Effector CD4-positive, alpha-beta T cell (primary cell): ENCODE results near the gene MAP3K19. TPM values are rescaled to one million over a fixed set of nuclear protein-coding genes. Genes with fewer than 3 reads are reported as not detected.
"Not testable (repeated sequence)": the region's sequence is repeated elsewhere in the genome, so short reads cannot be mapped to it uniquely, and the experiment has no call there.

Source experiments
- DNase-seq: peaks from one replicate; pipeline ENCODE4 v3.0.0-alpha.2; 2020
- total RNA-seq: gene quantifications from one replicate; lab custom pipeline; 2026; lab: John Stamatoyannopoulos, UW

Gene MAP3K19
- not detected for total RNA-seq

GRCh38 chr2:135047300-135047699 lies at the start of gene MAP3K19:
Gene MAP3K19, minus strand, starts transcription at chr2:135047447. Its CDS starts 22,800 bp downstream, at chr2:135024647.
- DNase-seq: no peak

- no peak for DNase-seq
These were observed 49.6 kb upstream of the MAP3K19 start for GRCh38 chr2:135096665-135097446.

GRCh38 chr2:135095591-135095990 lies 48.3 kb upstream of the MAP3K19 start:
- DNase-seq: no peak

GRCh38 chr2:135094508-135094907 lies 47.3 kb upstream of the MAP3K19 start:
- no peak for DNase-seq

- DNase-seq: no peak
These were observed 46.6 kb upstream of the MAP3K19 start for GRCh38 chr2:135093670-135094330.

GRCh38 chr2:135093193-135093592 lies 45.9 kb upstream of the MAP3K19 start:
- no peak for DNase-seq

- no peak for DNase-seq
These were observed 44.4 kb upstream of the MAP3K19 start for GRCh38 chr2:135091681-135092080.

- DNase-seq: not testable (repeated sequence)
These were observed 42.4 kb upstream of the MAP3K19 start for GRCh38 chr2:135089597-135089996.

GRCh38 chr2:135086222-135086621 lies 39.0 kb upstream of the MAP3K19 start:
- DNase-seq: no peak

GRCh38 chr2:135078417-135078816 lies 31.2 kb upstream of the MAP3K19 start:
- no peak for DNase-seq

- no peak for DNase-seq
These were observed 29.3 kb upstream of the MAP3K19 start for GRCh38 chr2:135076556-135076955.

GRCh38 chr2:135074216-135074615 lies 27.0 kb upstream of the MAP3K19 start:
- DNase-seq: no peak

GRCh38 chr2:135072125-135072997 lies 25.1 kb upstream of the MAP3K19 start:
- DNase-seq: no peak

GRCh38 chr2:135066710-135067109 lies 19.5 kb upstream of the MAP3K19 start:
- no peak for DNase-seq

- no peak for DNase-seq
These were observed 16.9 kb upstream of the MAP3K19 start for GRCh38 chr2:135064149-135064548.

- DNase-seq: no peak
These were observed 16.0 kb upstream of the MAP3K19 start for GRCh38 chr2:135063210-135063609.

GRCh38 chr2:135059577-135059976 lies 12.3 kb upstream of the MAP3K19 start:
- DNase-seq: no peak

- no peak for DNase-seq
These were observed 9.5 kb upstream of the MAP3K19 start for GRCh38 chr2:135056790-135057189.

GRCh38 chr2:135055182-135055786 lies 8.0 kb upstream of the MAP3K19 start:
- DNase-seq: no peak

GRCh38 chr2:135052997-135053474 lies 5.8 kb upstream of the MAP3K19 start:
- no peak for DNase-seq

GRCh38 chr2:135052042-135052876 lies 5.0 kb upstream of the MAP3K19 start, which contains the start of gene RAB3GAP1:
Gene RAB3GAP1, plus strand, starts transcription at chr2:135052292. Its CDS starts 16 bp downstream, at chr2:135052308.
- peak; percentile 90 for DNase-seq

- no peak for DNase-seq
These were observed 3.4 kb upstream of the MAP3K19 start for GRCh38 chr2:135050684-135051083.
